OCI-LY3 (cell line): Measurements from ENCODE around the gene VIPR2.
"Not testable (repeated sequence)": the region's sequence is repeated elsewhere in the genome, so short reads cannot be mapped to it uniquely, and the experiment has no call there.

Experiments used
- H2AFZ ChIP-seq: fragments of 200-600, 300-600 bp; shearing (Covaris generic); 2 replicates; pipeline ENCODE4 v1.6.0; 2014; ENCODE audit warnings: antibody characterized with exemption, low read depth, low read length
- H3K27ac ChIP-seq: fragments of 200-600, 300-600 bp; sonication (generic); 2 replicates; pipeline ENCODE4 v1.5.1; 2014; ENCODE audit warnings: mild to moderate bottlenecking, low read length, moderate library complexity, mixed read lengths
- H3K27me3 ChIP-seq: fragments of 200-600, 300-600 bp; sonication (generic); 2 replicates; pipeline ENCODE4 v1.6.1; 2014; ENCODE audit warnings: low read depth, low read length, mixed read lengths
- H3K36me3 ChIP-seq: fragments of 200-600, 300-600 bp; sonication (generic); replicated peaks from 2 replicates; pipeline ENCODE3; 2014; ENCODE audit warnings: low read depth, low read length, mixed read lengths
- H3K4me1 ChIP-seq: fragments of 300-600, 200-600 bp; sonication (generic); 2 replicates; pipeline ENCODE4 v1.6.1; 2014; ENCODE audit warnings: low read length, mixed read lengths
- H3K4me2 ChIP-seq: fragments of 200-600, 300-600 bp; sonication (generic); 2 replicates; pipeline ENCODE4 v1.6.1; 2014; ENCODE audit warnings: low read length, mixed read lengths
- H3K4me3 ChIP-seq: fragments of 300-600, 200-600 bp; sonication (generic); 2 replicates; pipeline ENCODE4 v1.5.1; 2014; ENCODE audit warnings: antibody characterized with exemption, mild to moderate bottlenecking, low read length, moderate library complexity
- H3K79me2 ChIP-seq: fragments of 300-600, 200-600 bp; shearing (Covaris generic); 2 replicates; pipeline ENCODE4 v1.6.1; 2014; ENCODE audit warnings: mild to moderate bottlenecking, low read length, mixed read lengths
- H3K9ac ChIP-seq: fragments of 300-600, 200-600 bp; shearing (Covaris generic); 2 replicates; pipeline ENCODE4 v1.6.0; 2014; ENCODE audit warnings: mild to moderate bottlenecking, low read length, moderate library complexity
- H3K9me3 ChIP-seq: fragments of 200-600, 300-600 bp; shearing (Covaris generic); 2 replicates; pipeline ENCODE4 v1.6.1; 2014; ENCODE audit warnings: low read length, mixed read lengths; ENCODE audit not compliant: insufficient read depth
- H4K20me1 ChIP-seq: fragments of 200-600, 300-600 bp; sonication (generic); 2 replicates; pipeline ENCODE4 v1.6.1; 2016; ENCODE audit warnings: low read length, mixed read lengths; ENCODE audit not compliant: insufficient read depth
- EZH2phosphoT487 ChIP-seq: fragments of 200-600 bp; shearing (Covaris generic); IDR thresholded peaks from 2 replicates; pipeline ENCODE4 v1.6.1; 2018; ENCODE audit warnings: antibody characterized with exemption, mixed run types, low read depth
- TF ChIP-seq, protein P1 (sequence below): fragments of 200-600, 300-600 bp; sonication (generic); IDR thresholded peaks from 2 replicates; pipeline ENCODE4 v1.5.1; 2014; ENCODE audit warnings: antibody characterized with exemption, low read length, low read depth

The VIPR2 gene

DNA sequence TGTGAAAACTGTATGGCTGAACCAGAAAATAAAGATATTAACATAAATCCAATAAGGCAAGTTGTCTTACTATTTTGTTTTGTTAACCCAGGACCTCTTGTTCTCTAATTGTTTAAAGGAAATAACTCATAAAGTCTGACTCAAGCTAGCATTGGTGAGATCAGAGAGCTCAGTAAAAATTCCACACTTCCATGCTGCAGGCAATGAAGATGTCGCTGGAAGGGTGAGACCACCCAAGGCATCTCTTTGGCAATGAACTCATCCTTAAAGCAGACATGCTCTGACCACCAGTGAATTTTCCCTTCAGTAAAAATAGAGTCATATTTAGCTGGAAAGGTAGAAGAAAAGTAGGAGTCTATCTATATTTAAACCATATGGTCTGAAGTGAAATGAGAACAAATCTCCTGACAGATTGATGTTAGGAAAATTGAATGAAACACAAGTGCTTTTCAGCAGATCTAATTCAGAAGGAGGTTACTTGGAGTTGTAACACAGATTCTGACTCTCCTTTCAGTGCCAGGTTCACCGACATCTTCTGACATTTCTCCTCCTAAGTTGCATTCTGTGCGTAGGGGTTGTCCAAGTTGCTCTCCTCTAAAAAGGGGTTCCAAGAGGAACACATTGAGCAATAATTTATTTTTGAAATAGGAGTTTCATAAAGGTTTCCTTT lies 32.8 kb upstream of the VIPR2 start:
- no peak overlapping the region for H3K4me3 ChIP-seq
- no peak for TF ChIP-seq EZH2phosphoT487
- TF ChIP-seq, protein P1, sequence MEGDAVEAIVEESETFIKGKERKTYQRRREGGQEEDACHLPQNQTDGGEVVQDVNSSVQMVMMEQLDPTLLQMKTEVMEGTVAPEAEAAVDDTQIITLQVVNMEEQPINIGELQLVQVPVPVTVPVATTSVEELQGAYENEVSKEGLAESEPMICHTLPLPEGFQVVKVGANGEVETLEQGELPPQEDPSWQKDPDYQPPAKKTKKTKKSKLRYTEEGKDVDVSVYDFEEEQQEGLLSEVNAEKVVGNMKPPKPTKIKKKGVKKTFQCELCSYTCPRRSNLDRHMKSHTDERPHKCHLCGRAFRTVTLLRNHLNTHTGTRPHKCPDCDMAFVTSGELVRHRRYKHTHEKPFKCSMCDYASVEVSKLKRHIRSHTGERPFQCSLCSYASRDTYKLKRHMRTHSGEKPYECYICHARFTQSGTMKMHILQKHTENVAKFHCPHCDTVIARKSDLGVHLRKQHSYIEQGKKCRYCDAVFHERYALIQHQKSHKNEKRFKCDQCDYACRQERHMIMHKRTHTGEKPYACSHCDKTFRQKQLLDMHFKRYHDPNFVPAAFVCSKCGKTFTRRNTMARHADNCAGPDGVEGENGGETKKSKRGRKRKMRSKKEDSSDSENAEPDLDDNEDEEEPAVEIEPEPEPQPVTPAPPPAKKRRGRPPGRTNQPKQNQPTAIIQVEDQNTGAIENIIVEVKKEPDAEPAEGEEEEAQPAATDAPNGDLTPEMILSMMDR: no peak
- H3K79me2 ChIP-seq: no peaks in the 10 kb centered on the region
- no peaks in the 10 kb centered on the region for H3K36me3 ChIP-seq
- H3K9me3 ChIP-seq: no peaks in the 10 kb centered on the region
- no peak overlapping the region for H3K4me2 ChIP-seq
- no peak overlapping the region for H3K9ac ChIP-seq
- no peak overlapping the region for H3K27ac ChIP-seq
- no peaks in the 10 kb centered on the region for H4K20me1 ChIP-seq
- H3K27me3 ChIP-seq: no peaks in the 10 kb centered on the region
- no peaks in the 10 kb centered on the region for H3K4me1 ChIP-seq
- no peak overlapping the region for H2AFZ ChIP-seq

DNA sequence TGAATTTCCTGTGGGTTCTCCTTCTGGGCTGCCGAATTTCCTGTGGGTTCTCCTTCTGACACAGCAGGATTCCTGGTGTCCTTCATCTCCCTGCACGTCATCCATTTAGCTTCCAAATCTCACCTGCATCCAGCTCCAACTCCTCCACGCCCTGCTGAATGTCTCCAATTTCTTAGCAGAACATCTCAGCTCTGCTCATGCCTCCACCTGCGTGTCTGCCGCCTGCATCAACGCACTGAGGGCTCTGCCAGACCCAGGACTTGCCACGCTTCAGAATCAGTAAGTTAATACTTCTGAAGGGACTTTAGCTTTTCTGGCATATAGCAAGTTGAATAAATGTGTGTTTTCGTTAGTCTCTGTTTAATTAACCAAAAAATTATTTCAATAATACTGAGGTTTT lies 31.1 kb upstream of the VIPR2 start:
- H2AFZ ChIP-seq: no peak overlapping the region
- H3K27ac ChIP-seq: no peak overlapping the region
- no peaks in the 10 kb centered on the region for H3K27me3 ChIP-seq
- no peaks in the 10 kb centered on the region for H3K36me3 ChIP-seq
- no peak overlapping the region for H3K4me2 ChIP-seq
- H3K9ac ChIP-seq: no peak overlapping the region
- H3K4me3 ChIP-seq: no peak overlapping the region
- no peaks in the 10 kb centered on the region for H3K4me1 ChIP-seq
- no peak for TF ChIP-seq EZH2phosphoT487
- TF ChIP-seq, protein P1: no peak
- no peaks in the 10 kb centered on the region for H3K79me2 ChIP-seq
- H4K20me1 ChIP-seq: no peaks in the 10 kb centered on the region
- no peaks in the 10 kb centered on the region for H3K9me3 ChIP-seq

DNA sequence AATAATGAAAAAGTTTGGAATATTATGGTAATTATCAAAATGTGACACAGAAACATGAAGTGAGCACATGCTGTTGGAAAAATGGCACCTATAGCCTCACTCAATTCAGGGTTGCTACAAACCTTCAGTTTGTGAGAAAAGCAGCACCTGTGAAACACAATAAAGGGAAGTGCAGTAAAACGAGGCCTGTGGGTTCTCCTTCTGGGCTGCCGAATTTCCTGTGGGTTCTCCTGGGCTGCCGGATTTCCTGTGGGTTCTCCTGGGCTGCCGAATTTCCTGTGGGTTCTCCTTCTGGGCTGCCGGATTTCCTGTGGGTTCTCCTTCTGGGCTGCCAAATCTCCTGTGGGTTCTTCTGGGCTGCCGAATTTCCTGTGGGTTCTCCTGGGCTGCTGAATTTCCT lies 30.4 kb upstream of the VIPR2 start:
- not testable (repeated sequence) for H3K4me2 ChIP-seq, H3K36me3 ChIP-seq, H3K4me1 ChIP-seq, H3K27me3 ChIP-seq, H3K4me3 ChIP-seq, H3K9me3 ChIP-seq, H4K20me1 ChIP-seq, H3K27ac ChIP-seq, H3K9ac ChIP-seq, H2AFZ ChIP-seq, H3K79me2 ChIP-seq

DNA sequence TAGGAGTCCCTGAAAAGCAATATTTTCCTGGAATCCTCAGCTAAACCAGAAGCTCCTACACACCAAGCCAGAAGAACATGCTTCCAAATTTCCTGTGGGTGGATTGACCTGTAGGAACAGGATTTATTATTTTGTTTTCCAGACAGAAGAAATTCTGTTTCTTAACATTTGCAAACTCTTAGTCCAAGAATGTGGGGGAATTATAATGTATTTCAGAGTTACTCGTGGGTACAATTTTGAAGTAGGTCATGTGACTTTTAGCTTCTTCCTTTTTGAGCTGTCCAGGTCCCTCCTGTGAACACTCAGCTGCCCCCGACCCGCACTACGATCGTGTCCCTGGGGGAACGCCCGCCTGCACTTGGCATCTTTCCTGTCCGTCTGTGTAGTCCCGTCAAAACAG lies 27.7 kb upstream of the VIPR2 start:
- no peaks in the 10 kb centered on the region for H3K79me2 ChIP-seq
- H3K4me1 ChIP-seq: no peaks in the 10 kb centered on the region
- no peak overlapping the region for H3K9ac ChIP-seq
- H3K36me3 ChIP-seq: no peaks in the 10 kb centered on the region
- no peak overlapping the region for H3K4me3 ChIP-seq
- no peak overlapping the region for H2AFZ ChIP-seq
- H4K20me1 ChIP-seq: no peaks in the 10 kb centered on the region
- no peaks in the 10 kb centered on the region for H3K27me3 ChIP-seq
- no peak overlapping the region for H3K27ac ChIP-seq
- no peaks in the 10 kb centered on the region for H3K9me3 ChIP-seq
- no peak for TF ChIP-seq EZH2phosphoT487
- TF ChIP-seq, protein P1: no peak
- no peak overlapping the region for H3K4me2 ChIP-seq
